GM12872 (cell line): ENCODE data around the gene ATP6V0A1.

Experiments used
- TF ChIP-seq, protein P1 (sequence below): IDR thresholded peaks from 3 replicates; pipeline ENCODE4 v1.5.1; 2011; ENCODE audit warnings: low read depth, mild to moderate bottlenecking, low read length, moderate library complexity; ENCODE audit not compliant: insufficient read depth

The ATP6V0A1 gene

DNA sequence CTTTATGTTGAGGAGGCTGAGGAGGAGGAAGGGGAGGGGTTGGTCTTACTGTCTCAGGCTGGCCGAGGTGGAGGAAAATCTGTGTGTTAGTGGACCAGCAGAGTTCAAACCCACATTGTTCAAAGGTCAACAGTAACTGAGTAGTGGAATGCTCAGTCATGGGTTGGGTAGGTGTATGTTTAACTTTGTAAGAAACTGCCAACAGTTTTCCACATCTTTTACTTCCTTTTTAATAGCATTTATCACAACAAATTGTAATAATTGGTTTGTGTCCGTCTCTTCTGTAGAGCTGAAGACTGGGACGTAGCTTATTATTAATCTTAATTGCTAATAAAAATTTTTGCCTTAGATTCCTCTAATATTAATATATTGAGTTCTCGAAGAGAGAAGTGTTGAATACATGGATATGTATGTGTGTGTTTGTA is 5.3 kb downstream of the ATP6V0A1 start:
- TF ChIP-seq, protein P1, sequence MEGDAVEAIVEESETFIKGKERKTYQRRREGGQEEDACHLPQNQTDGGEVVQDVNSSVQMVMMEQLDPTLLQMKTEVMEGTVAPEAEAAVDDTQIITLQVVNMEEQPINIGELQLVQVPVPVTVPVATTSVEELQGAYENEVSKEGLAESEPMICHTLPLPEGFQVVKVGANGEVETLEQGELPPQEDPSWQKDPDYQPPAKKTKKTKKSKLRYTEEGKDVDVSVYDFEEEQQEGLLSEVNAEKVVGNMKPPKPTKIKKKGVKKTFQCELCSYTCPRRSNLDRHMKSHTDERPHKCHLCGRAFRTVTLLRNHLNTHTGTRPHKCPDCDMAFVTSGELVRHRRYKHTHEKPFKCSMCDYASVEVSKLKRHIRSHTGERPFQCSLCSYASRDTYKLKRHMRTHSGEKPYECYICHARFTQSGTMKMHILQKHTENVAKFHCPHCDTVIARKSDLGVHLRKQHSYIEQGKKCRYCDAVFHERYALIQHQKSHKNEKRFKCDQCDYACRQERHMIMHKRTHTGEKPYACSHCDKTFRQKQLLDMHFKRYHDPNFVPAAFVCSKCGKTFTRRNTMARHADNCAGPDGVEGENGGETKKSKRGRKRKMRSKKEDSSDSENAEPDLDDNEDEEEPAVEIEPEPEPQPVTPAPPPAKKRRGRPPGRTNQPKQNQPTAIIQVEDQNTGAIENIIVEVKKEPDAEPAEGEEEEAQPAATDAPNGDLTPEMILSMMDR: no peak

- TF ChIP-seq, protein P1: no peak
Observed at GRCh38 chr17:42467889-42468288, 9.2 kb downstream of the ATP6V0A1 start.

DNA sequence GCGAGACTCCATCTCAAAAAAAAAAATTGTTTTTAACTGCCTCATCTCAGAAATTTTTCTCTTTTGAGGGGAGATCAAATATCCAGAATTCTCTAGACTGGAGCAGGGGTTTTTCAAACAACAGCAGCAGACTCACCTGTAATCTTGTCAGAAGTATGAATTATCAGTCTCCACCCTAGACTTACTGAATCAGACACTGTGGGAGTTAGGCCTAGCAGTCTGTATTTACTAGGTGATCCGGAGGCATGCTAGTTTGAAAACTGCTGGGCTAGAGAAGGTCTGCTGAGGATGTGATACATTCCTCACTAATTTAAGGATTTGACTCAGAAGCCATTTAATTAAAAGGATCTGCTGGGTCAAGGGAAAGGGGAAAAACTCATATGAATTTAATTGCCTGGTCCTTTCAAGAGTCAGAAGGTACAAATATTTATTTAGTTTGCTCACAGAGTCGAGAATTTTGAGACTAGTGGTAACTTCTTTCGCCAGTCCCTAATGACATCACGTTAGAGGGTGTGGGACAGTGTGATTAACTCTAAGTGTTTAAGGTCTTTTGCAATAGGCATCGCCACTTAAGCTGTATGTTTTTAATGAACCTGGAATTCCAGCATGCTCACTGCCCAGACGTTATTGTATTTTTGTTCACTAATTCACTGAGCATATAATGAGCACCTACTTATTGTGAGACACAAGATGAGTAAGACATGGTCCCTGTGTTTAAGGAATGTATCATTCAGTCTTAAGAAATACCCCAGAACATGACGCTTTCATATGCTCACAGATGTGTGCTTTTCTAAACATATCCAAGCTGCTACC is 14.2 kb downstream of the ATP6V0A1 start:
- TF ChIP-seq, protein P1: no peak

- TF ChIP-seq, protein P1: no peak
Observed at GRCh38 chr17:42474276-42474675, 15.6 kb downstream of the ATP6V0A1 start.

- TF ChIP-seq, protein P1: no peak
Observed at GRCh38 chr17:42475121-42475520, 16.4 kb downstream of the ATP6V0A1 start.

GRCh38 chr17:42475835-42476234 is 17.2 kb downstream of the ATP6V0A1 start:
- TF ChIP-seq, protein P1: no peak

GRCh38 chr17:42476411-42476810 is 17.7 kb downstream of the ATP6V0A1 start:
- TF ChIP-seq, protein P1: no peak
